Left kidney (tissue), 2 donors: Measurements from ENCODE around the gene ARID1B. TPM values are rescaled to one million over a fixed set of nuclear protein-coding genes. Genes with fewer than 3 reads are reported as not detected.
A peak's percentile ranks its signal among the peaks of the same experiment; 100 is the strongest.

Source experiments
- DNase-seq: peaks from one replicate; pipeline ENCODE4 v3.0.0-alpha.2; 2013
- polyA plus RNA-seq: library from polyadenylated mRNA; unstranded; fragments of 120-200 nt; gene quantifications from one replicate; pipeline ENCODE4 v1.2.1, GENCODE V29; 2013; ENCODE audit not compliant: insufficient read length

The ARID1B gene
- polyA plus RNA-seq, 1 donor: 87.7 TPM

- peak; percentile 26 for DNase-seq
These were observed 102.0 kb downstream of the ARID1B start for GRCh38 chr6:156879186-156879585.

GRCh38 chr6:156879591-156879990 lies 102.4 kb downstream of the ARID1B start:
- DNase-seq: no peak

GRCh38 chr6:156880913-156881312 lies 103.7 kb downstream of the ARID1B start:
- DNase-seq: no peak

GRCh38 chr6:156881687-156882629 lies 104.8 kb downstream of the ARID1B start:
- DNase-seq: no peak

- DNase-seq: no peak
These were observed 106.5 kb downstream of the ARID1B start for GRCh38 chr6:156883497-156884252.

- no peak for DNase-seq
These were observed 107.1 kb downstream of the ARID1B start for GRCh38 chr6:156884306-156884705.

- no peak for DNase-seq
These were observed 108.4 kb downstream of the ARID1B start for GRCh38 chr6:156885562-156885961.

GRCh38 chr6:156886409-156886808 lies 109.2 kb downstream of the ARID1B start:
- DNase-seq: no peak

- DNase-seq: no peak
These were observed 110.6 kb downstream of the ARID1B start for GRCh38 chr6:156887623-156888269.

GRCh38 chr6:156889469-156889868 lies 112.3 kb downstream of the ARID1B start:
- no peak for DNase-seq

- no peak for DNase-seq
These were observed 112.8 kb downstream of the ARID1B start for GRCh38 chr6:156889986-156890385.

- no peak for DNase-seq
These were observed 113.6 kb downstream of the ARID1B start for GRCh38 chr6:156890627-156891314.

- DNase-seq: no peak
These were observed 120.8 kb downstream of the ARID1B start for GRCh38 chr6:156897907-156898531.

GRCh38 chr6:156899071-156899470 lies 121.9 kb downstream of the ARID1B start:
- no peak for DNase-seq

- DNase-seq: no peak
These were observed 122.5 kb downstream of the ARID1B start for GRCh38 chr6:156899532-156900135.

- no peak for DNase-seq
These were observed 123.1 kb downstream of the ARID1B start for GRCh38 chr6:156900292-156900691.

- no peak for DNase-seq
These were observed 124.3 kb downstream of the ARID1B start for GRCh38 chr6:156901309-156902019.

GRCh38 chr6:156902782-156903181 lies 125.6 kb downstream of the ARID1B start:
- DNase-seq: no peak

GRCh38 chr6:156904176-156904967 lies 127.2 kb downstream of the ARID1B start:
- no peak for DNase-seq

GRCh38 chr6:156905801-156906200 lies 128.6 kb downstream of the ARID1B start:
- no peak for DNase-seq
